SU-DHL-6 (cell line): ENCODE results near the gene CD300E.

ENCODE experiments used
- H2AFZ ChIP-seq: fragments of 200-600 bp; sonication (generic); 2 replicates; pipeline ENCODE4 v1.6.1; 2014; ENCODE audit warnings: low read depth, mild to moderate bottlenecking, moderate library complexity, mixed read lengths, antibody characterized with exemption, low read length; ENCODE audit not compliant: severe bottlenecking
- H3F3A ChIP-seq: fragments of 200-600 bp; shearing (Covaris generic); 2 replicates; pipeline ENCODE4 v1.6.0; 2016; ENCODE audit warnings: antibody characterized with exemption, mild to moderate bottlenecking; ENCODE audit not compliant: insufficient read depth
- H3K27ac ChIP-seq: fragments of 200-600 bp; sonication (generic); 2 replicates; pipeline ENCODE4 v1.5.1; 2016; ENCODE audit warnings: low read depth, mild to moderate bottlenecking, low read length, moderate library complexity, mixed read lengths
- H3K27me3 ChIP-seq: fragments of 200-600 bp; sonication (generic), shearing (Covaris generic); 2 replicates; pipeline ENCODE4 v1.6.0; 2014; ENCODE audit warnings: mild to moderate bottlenecking, low read length
- H3K36me3 ChIP-seq: fragments of 200-600 bp; sonication (generic); 2 replicates; pipeline ENCODE4 v1.6.1; 2014; ENCODE audit warnings: mild to moderate bottlenecking, low read length, mixed read lengths
- H3K4me2 ChIP-seq: fragments of 300-600, 200-600 bp; shearing (Covaris generic), sonication (generic); 2 replicates; pipeline ENCODE4 v1.6.0; 2014; ENCODE audit warnings: low read length, low read depth, mild to moderate bottlenecking; ENCODE audit not compliant: poor library complexity, severe bottlenecking
- H3K4me3 ChIP-seq: fragments of 200-600 bp; sonication (generic); 2 replicates; pipeline ENCODE4 v1.5.1; 2014; ENCODE audit warnings: antibody characterized with exemption, low read length, mild to moderate bottlenecking, mixed read lengths; ENCODE audit not compliant: insufficient read depth, poor library complexity, severe bottlenecking
- H3K79me2 ChIP-seq: fragments of 200-600 bp; sonication (generic); 2 replicates; pipeline ENCODE4 v1.6.1; 2014; ENCODE audit warnings: mild to moderate bottlenecking, low read length, moderate library complexity; ENCODE audit not compliant: insufficient read depth
- H3K9ac ChIP-seq: fragments of 200-600 bp; sonication (generic); 2 replicates; pipeline ENCODE4 v1.7.0; 2014; ENCODE audit warnings: mild to moderate bottlenecking, low read length
- H3K9me2 ChIP-seq: fragments of 200-600 bp; sonication (generic); replicated peaks from 2 replicates; pipeline ENCODE4 v1.6.1; 2014; ENCODE audit warnings: low read length; ENCODE audit not compliant: insufficient read depth
- H3K9me3 ChIP-seq: fragments of 200-600 bp; sonication (generic); 2 replicates; pipeline ENCODE4 v1.6.1; 2014; ENCODE audit warnings: low read length, mixed read lengths; ENCODE audit not compliant: insufficient read depth
- H4K20me1 ChIP-seq: fragments of 200-600 bp; sonication (generic); 2 replicates; pipeline ENCODE4 v1.6.1; 2014; ENCODE audit warnings: low read depth, mild to moderate bottlenecking, antibody characterized with exemption, low read length, moderate library complexity, mixed read lengths
- EZH2phosphoT487 ChIP-seq: fragments of 200-600 bp; sonication (generic), shearing (Covaris generic); conservative IDR thresholded peaks from 2 replicates; pipeline ENCODE4 v1.6.1; 2018; ENCODE audit warnings: mild to moderate bottlenecking, antibody characterized with exemption, low read length, moderate library complexity, mixed read lengths
- TF ChIP-seq, protein P1 (sequence below): fragments of 200-600 bp; sonication (generic); IDR thresholded peaks from one replicate; pipeline ENCODE4 v1.5.1; 2017; ENCODE audit warnings: antibody characterized with exemption, mild to moderate bottlenecking, low read length, moderate library complexity; ENCODE audit not compliant: insufficient read depth, poor library complexity, severe bottlenecking

CD300E gene

DNA sequence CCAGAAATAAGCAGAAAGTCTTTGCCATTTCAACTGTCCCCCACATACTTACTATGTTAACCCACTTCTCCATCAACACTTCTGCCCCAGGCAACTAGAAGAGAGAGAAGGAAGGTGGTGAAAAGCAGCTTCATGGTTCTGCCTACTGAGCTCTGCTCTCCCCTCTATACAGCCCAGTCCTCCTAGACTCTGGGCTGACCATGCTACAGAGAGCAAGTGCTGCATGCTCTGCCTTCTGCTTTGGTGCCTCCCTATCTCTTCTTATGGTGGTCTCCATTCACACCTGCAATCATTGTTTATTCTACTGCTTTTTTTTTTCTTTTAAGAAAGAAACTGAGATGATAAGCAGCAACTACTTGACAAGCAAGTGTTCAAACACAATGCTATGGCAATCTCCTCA, 20.3 kb upstream of the CD300E start:
- H2AFZ ChIP-seq: no peak overlapping the region
- no peaks in the 10 kb centered on the region for H3F3A ChIP-seq
- TF ChIP-seq, protein P1, sequence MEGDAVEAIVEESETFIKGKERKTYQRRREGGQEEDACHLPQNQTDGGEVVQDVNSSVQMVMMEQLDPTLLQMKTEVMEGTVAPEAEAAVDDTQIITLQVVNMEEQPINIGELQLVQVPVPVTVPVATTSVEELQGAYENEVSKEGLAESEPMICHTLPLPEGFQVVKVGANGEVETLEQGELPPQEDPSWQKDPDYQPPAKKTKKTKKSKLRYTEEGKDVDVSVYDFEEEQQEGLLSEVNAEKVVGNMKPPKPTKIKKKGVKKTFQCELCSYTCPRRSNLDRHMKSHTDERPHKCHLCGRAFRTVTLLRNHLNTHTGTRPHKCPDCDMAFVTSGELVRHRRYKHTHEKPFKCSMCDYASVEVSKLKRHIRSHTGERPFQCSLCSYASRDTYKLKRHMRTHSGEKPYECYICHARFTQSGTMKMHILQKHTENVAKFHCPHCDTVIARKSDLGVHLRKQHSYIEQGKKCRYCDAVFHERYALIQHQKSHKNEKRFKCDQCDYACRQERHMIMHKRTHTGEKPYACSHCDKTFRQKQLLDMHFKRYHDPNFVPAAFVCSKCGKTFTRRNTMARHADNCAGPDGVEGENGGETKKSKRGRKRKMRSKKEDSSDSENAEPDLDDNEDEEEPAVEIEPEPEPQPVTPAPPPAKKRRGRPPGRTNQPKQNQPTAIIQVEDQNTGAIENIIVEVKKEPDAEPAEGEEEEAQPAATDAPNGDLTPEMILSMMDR: no peak
- TF ChIP-seq EZH2phosphoT487: no peak
- H3K4me3 ChIP-seq: no peak overlapping the region
- no peak overlapping the region for H3K27ac ChIP-seq
- H3K9ac ChIP-seq: no peak overlapping the region
- H3K36me3 ChIP-seq: no peaks in the 10 kb centered on the region
- no peaks in the 10 kb centered on the region for H3K9me3 ChIP-seq
- no peaks in the 10 kb centered on the region for H3K9me2 ChIP-seq
- H4K20me1 ChIP-seq: no peaks in the 10 kb centered on the region
- no peak overlapping the region for H3K4me2 ChIP-seq
- H3K27me3 ChIP-seq: no peaks in the 10 kb centered on the region
- H3K79me2 ChIP-seq: no peaks in the 10 kb centered on the region

DNA sequence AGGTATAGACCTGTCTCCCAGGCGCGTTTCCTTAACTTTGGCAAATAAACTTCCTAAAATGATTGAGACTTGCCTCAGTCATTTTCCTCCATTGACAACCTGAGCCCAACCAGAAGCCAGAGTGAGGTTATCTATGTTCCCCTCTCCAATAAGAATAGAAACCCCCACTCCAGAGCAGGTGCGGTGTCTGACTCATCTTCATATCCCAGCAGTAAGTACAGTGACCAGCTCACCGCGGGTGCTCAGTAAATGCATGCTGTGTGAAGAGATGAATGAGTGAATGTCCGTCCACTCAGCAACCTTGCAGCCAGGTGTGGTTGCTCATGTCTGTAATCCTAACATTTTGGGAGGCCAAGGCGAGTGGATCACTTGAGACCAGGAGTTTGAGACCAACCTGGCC, 19.5 kb upstream of the CD300E start:
- Histone ChIP-seq H3K4me3 (no peak overlapping the region), H3K4me2 (no peak overlapping the region), H3K79me2 (no peaks in the 10 kb centered on the region), H3K36me3 (no peaks in the 10 kb centered on the region), H2AFZ (no peak overlapping the region), H4K20me1 (no peaks in the 10 kb centered on the region), H3K9ac (no peak overlapping the region), H3K27me3 (no peaks in the 10 kb centered on the region), H3K9me3 (no peaks in the 10 kb centered on the region), H3K27ac (no peak overlapping the region), H3K9me2 (no peaks in the 10 kb centered on the region), H3F3A (no peaks in the 10 kb centered on the region)
- TF ChIP-seq, protein P1: no peak
- TF ChIP-seq EZH2phosphoT487: no peak

DNA sequence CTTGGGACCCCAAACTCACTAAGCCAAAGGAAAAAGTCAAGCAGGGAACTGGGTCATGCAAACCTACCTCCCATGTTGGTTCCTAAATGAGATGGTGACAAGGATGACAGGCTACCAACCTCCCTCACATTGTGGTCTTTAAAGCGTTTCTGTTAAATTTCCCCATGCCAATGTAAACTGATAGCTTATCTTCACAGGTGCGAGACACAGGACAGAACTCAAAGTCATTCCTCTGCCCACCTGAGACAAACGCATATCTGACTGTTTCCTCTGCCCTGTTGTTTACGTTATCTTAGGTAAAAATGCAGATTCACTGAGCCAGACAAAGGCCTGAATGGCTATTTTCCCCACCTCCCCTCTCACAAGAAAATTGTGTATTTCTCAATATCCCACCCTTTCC, 19.0 kb upstream of the CD300E start:
- Histone ChIP-seq H3K79me2 (no peaks in the 10 kb centered on the region), H3K27me3 (no peaks in the 10 kb centered on the region), H3K4me3 (no peak overlapping the region), H3K9me2 (no peaks in the 10 kb centered on the region), H2AFZ (no peak overlapping the region), H4K20me1 (no peaks in the 10 kb centered on the region), H3F3A (no peaks in the 10 kb centered on the region), H3K9me3 (no peaks in the 10 kb centered on the region), H3K4me2 (no peak overlapping the region), H3K27ac (no peak overlapping the region), H3K36me3 (no peaks in the 10 kb centered on the region), H3K9ac (no peak overlapping the region)
- TF ChIP-seq, protein P1: no peak
- no peak for TF ChIP-seq EZH2phosphoT487

DNA sequence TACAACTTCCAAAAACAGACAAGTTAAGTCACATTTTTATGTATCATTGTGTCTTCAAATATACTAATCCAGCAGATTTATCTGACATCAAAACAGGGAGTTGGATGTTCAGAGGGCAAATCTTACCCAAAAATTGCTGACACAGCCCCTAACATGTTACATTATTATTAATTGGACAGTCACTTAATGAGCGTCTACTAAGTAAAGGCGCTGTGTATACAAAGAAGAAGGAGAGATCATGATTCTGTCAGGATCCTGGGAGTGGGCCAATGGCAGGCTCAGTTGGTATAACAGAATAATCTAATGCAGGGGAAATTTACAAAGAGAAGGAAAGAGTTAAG, 18.4 kb upstream of the CD300E start:
- TF ChIP-seq, protein P1: no peak
- no peak for TF ChIP-seq EZH2phosphoT487
- Histone ChIP-seq H3K27ac (no peak overlapping the region), H3K36me3 (no peaks in the 10 kb centered on the region), H3K27me3 (no peaks in the 10 kb centered on the region), H3K79me2 (no peaks in the 10 kb centered on the region), H3F3A (no peaks in the 10 kb centered on the region), H4K20me1 (no peaks in the 10 kb centered on the region), H3K9me3 (no peaks in the 10 kb centered on the region), H2AFZ (no peak overlapping the region), H3K9me2 (no peaks in the 10 kb centered on the region), H3K4me3 (no peak overlapping the region), H3K9ac (no peak overlapping the region), H3K4me2 (no peak overlapping the region)
